VCaP (cell line): ENCODE measurements around the gene WNT8B.

ENCODE experiments used
- H3K27ac ChIP-seq: fragments of 450-650 bp; 2 replicates; pipeline ENCODE4 v1.5.1; 2017
- CTCF ChIP-seq: fragments of 450-650 bp; conservative IDR thresholded peaks from 2 replicates; pipeline ENCODE4 v1.5.1; 2017; ENCODE audit warnings: mild to moderate bottlenecking, moderate library complexity

WNT8B gene

GRCh38 chr10:100508266-100508665 lies 45.5 kb downstream of the WNT8B start:
- H3K27ac ChIP-seq = no peak overlapping the region
- no peak for TF ChIP-seq CTCF

GRCh38 chr10:100508691-100509150 lies 45.9 kb downstream of the WNT8B start:
- TF ChIP-seq CTCF = peak; percentile 85
- no peak overlapping the region for H3K27ac ChIP-seq

GRCh38 chr10:100509241-100509840 lies 46.5 kb downstream of the WNT8B start:
- H3K27ac ChIP-seq = no peak overlapping the region
- TF ChIP-seq CTCF = no peak

- H3K27ac ChIP-seq = peak overlapping the region; percentile 54
- no peak for TF ChIP-seq CTCF
These were observed 47.9 kb downstream of the WNT8B start for GRCh38 chr10:100510533-100511308.

GRCh38 chr10:100515612-100516011 lies 52.8 kb downstream of the WNT8B start:
- H3K27ac ChIP-seq = no peak overlapping the region
- TF ChIP-seq CTCF = no peak

GRCh38 chr10:100516847-100517246 lies 54.0 kb downstream of the WNT8B start:
- TF ChIP-seq CTCF = no peak; the same call in 1 of the 2 replicates
- H3K27ac ChIP-seq = no peak overlapping the region

- peak; percentile 85 for TF ChIP-seq CTCF
These were observed 56.0 kb downstream of the WNT8B start for GRCh38 chr10:100518761-100519241.

More at GRCh38 chr10:100518761-100519241, 56.0 kb downstream of the WNT8B start:
- H3K27ac ChIP-seq = no peak overlapping the region
